Measurements from ENCODE around the gene ALX4.

Gene ALX4

GRCh38 chr11:44244639-44245310 is 65.2 kb downstream of the ALX4 start:
- H3K27ac ChIP-seq (ENCODE audit: insufficient read depth, low read depth, low read length, poor library complexity, severe bottlenecking), result no peak overlapping the region
- peaks cover 42% of the 10 kb centered on the region for H3K4me1 ChIP-seq (ENCODE audit: control insufficient read depth, insufficient read depth, low read length)
- WGBS, 2 experiments, result 95 to 97% methylated on average over 8 of the region's 8 CpGs
- no peak overlapping the region for H3K4me3 ChIP-seq (ENCODE audit: insufficient read depth, low read depth, low read length)
- no peaks in the 10 kb centered on the region for H3K27me3 ChIP-seq (ENCODE audit: control insufficient read depth, insufficient read depth, low read length, poor library complexity, severe bottlenecking)
- H3K9me3 ChIP-seq (ENCODE audit: control insufficient read depth, low read length), result no peaks in the 10 kb centered on the region
- no peaks in the 10 kb centered on the region for H3K36me3 ChIP-seq (ENCODE audit: control insufficient read depth, insufficient read depth, low read length)

- peaks cover 42% of the 10 kb centered on the region for H3K4me1 ChIP-seq (ENCODE audit: control insufficient read depth, insufficient read depth, low read length)
- 22 to 25% methylated on average over 6 of the region's 6 CpGs for WGBS, 2 experiments
- H3K4me3 ChIP-seq (ENCODE audit: insufficient read depth, low read depth, low read length), result no peak overlapping the region
- no peaks in the 10 kb centered on the region for H3K36me3 ChIP-seq (ENCODE audit: control insufficient read depth, insufficient read depth, low read length)
- H3K27ac ChIP-seq (ENCODE audit: insufficient read depth, low read depth, low read length, poor library complexity, severe bottlenecking), result peak overlapping the region; percentile 83
- no peaks in the 10 kb centered on the region for H3K27me3 ChIP-seq (ENCODE audit: control insufficient read depth, insufficient read depth, low read length, poor library complexity, severe bottlenecking)
- no peaks in the 10 kb centered on the region for H3K9me3 ChIP-seq (ENCODE audit: control insufficient read depth, low read length)
Measured at GRCh38 chr11:44243595-44244343, 66.2 kb downstream of the ALX4 start.

GRCh38 chr11:44243086-44243485 is 66.9 kb downstream of the ALX4 start:
- no peaks in the 10 kb centered on the region for H3K27me3 ChIP-seq (ENCODE audit: control insufficient read depth, insufficient read depth, low read length, poor library complexity, severe bottlenecking)
- no peak overlapping the region for H3K4me3 ChIP-seq (ENCODE audit: insufficient read depth, low read depth, low read length)
- no peaks in the 10 kb centered on the region for H3K36me3 ChIP-seq (ENCODE audit: control insufficient read depth, insufficient read depth, low read length)
- 49 to 57% methylated on average over 5 of the region's 5 CpGs for WGBS, 2 experiments
- no peaks in the 10 kb centered on the region for H3K9me3 ChIP-seq (ENCODE audit: control insufficient read depth, low read length)
- H3K27ac ChIP-seq (ENCODE audit: insufficient read depth, low read depth, low read length, poor library complexity, severe bottlenecking), result peak overlapping the region; percentile 20
- H3K4me1 ChIP-seq (ENCODE audit: control insufficient read depth, insufficient read depth, low read length), result peaks cover 42% of the 10 kb centered on the region

GRCh38 chr11:44241851-44242250 is 68.1 kb downstream of the ALX4 start:
- no peaks in the 10 kb centered on the region for H3K27me3 ChIP-seq (ENCODE audit: control insufficient read depth, insufficient read depth, low read length, poor library complexity, severe bottlenecking)
- H3K27ac ChIP-seq (ENCODE audit: insufficient read depth, low read depth, low read length, poor library complexity, severe bottlenecking), result no peak overlapping the region
- WGBS, 2 experiments, result 93% methylated on average over 6 of the region's 6 CpGs
- H3K36me3 ChIP-seq (ENCODE audit: control insufficient read depth, insufficient read depth, low read length), result no peaks in the 10 kb centered on the region
- no peaks in the 10 kb centered on the region for H3K9me3 ChIP-seq (ENCODE audit: control insufficient read depth, low read length)
- H3K4me3 ChIP-seq (ENCODE audit: insufficient read depth, low read depth, low read length), result no peak overlapping the region
- peaks cover 42% of the 10 kb centered on the region for H3K4me1 ChIP-seq (ENCODE audit: control insufficient read depth, insufficient read depth, low read length)

- no peak overlapping the region for H3K27ac ChIP-seq (ENCODE audit: insufficient read depth, low read depth, low read length, poor library complexity, severe bottlenecking)
- H3K9me3 ChIP-seq (ENCODE audit: control insufficient read depth, low read length), result no peaks in the 10 kb centered on the region
- no peak overlapping the region for H3K4me3 ChIP-seq (ENCODE audit: insufficient read depth, low read depth, low read length)
- H3K27me3 ChIP-seq (ENCODE audit: control insufficient read depth, insufficient read depth, low read length, poor library complexity, severe bottlenecking), result no peaks in the 10 kb centered on the region
- H3K4me1 ChIP-seq (ENCODE audit: control insufficient read depth, insufficient read depth, low read length), result peaks cover 6% of the 10 kb centered on the region
- 85 to 86% methylated on average over 1 of the region's 1 CpG for WGBS, 2 experiments
- H3K36me3 ChIP-seq (ENCODE audit: control insufficient read depth, insufficient read depth, low read length), result peaks cover 2% of the 10 kb centered on the region
Measured at GRCh38 chr11:44237156-44237555, 72.8 kb downstream of the ALX4 start.

GRCh38 chr11:44236296-44236695 is 73.6 kb downstream of the ALX4 start:
- no peaks in the 10 kb centered on the region for H3K4me1 ChIP-seq (ENCODE audit: control insufficient read depth, insufficient read depth, low read length)
- peaks cover 2% of the 10 kb centered on the region for H3K36me3 ChIP-seq (ENCODE audit: control insufficient read depth, insufficient read depth, low read length)
- H3K27me3 ChIP-seq (ENCODE audit: control insufficient read depth, insufficient read depth, low read length, poor library complexity, severe bottlenecking), result no peaks in the 10 kb centered on the region
- no peak overlapping the region for H3K27ac ChIP-seq (ENCODE audit: insufficient read depth, low read depth, low read length, poor library complexity, severe bottlenecking)
- WGBS, 2 experiments, result 98 to 100% methylated on average over 2 of the region's 2 CpGs
- no peaks in the 10 kb centered on the region for H3K9me3 ChIP-seq (ENCODE audit: control insufficient read depth, low read length)
- H3K4me3 ChIP-seq (ENCODE audit: insufficient read depth, low read depth, low read length), result no peak overlapping the region

GRCh38 chr11:44235765-44236201 is 74.2 kb downstream of the ALX4 start:
- no peaks in the 10 kb centered on the region for H3K4me1 ChIP-seq (ENCODE audit: control insufficient read depth, insufficient read depth, low read length)
- 96 to 97% methylated on average over 8 of the region's 8 CpGs for WGBS, 2 experiments
- H3K36me3 ChIP-seq (ENCODE audit: control insufficient read depth, insufficient read depth, low read length), result peaks cover 2% of the 10 kb centered on the region

GRCh38 chr11:44229624-44230023 is 80.3 kb downstream of the ALX4 start:
- Histone ChIP-seq H3K4me3 (ENCODE audit: insufficient read depth, low read depth, low read length) (no peak overlapping the region), H3K27me3 (ENCODE audit: control insufficient read depth, insufficient read depth, low read length, poor library complexity, severe bottlenecking) (no peaks in the 10 kb centered on the region), H3K9me3 (ENCODE audit: control insufficient read depth, low read length) (no peaks in the 10 kb centered on the region), H3K4me1 (ENCODE audit: control insufficient read depth, insufficient read depth, low read length) (no peaks in the 10 kb centered on the region), H3K27ac (ENCODE audit: insufficient read depth, low read depth, low read length, poor library complexity, severe bottlenecking) (no peak overlapping the region), H3K36me3 (ENCODE audit: control insufficient read depth, insufficient read depth, low read length) (no peaks in the 10 kb centered on the region)
- 93 to 95% methylated on average over 2 to 3 of the region's 3 CpGs for WGBS, 2 experiments

More at GRCh38 chr11:44235765-44236201, 74.2 kb downstream of the ALX4 start:
- no peaks in the 10 kb centered on the region for H3K9me3 ChIP-seq (ENCODE audit: control insufficient read depth, low read length)
- no peak overlapping the region for H3K27ac ChIP-seq (ENCODE audit: insufficient read depth, low read depth, low read length, poor library complexity, severe bottlenecking)
- H3K4me3 ChIP-seq (ENCODE audit: insufficient read depth, low read depth, low read length), result no peak overlapping the region
- no peaks in the 10 kb centered on the region for H3K27me3 ChIP-seq (ENCODE audit: control insufficient read depth, insufficient read depth, low read length, poor library complexity, severe bottlenecking)

GRCh38 chr11:44229098-44229497 is 80.8 kb downstream of the ALX4 start:
- Histone ChIP-seq H3K9me3 (ENCODE audit: control insufficient read depth, low read length) (no peaks in the 10 kb centered on the region), H3K27ac (ENCODE audit: insufficient read depth, low read depth, low read length, poor library complexity, severe bottlenecking) (no peak overlapping the region), H3K4me3 (ENCODE audit: insufficient read depth, low read depth, low read length) (no peak overlapping the region), H3K36me3 (ENCODE audit: control insufficient read depth, insufficient read depth, low read length) (no peaks in the 10 kb centered on the region), H3K4me1 (ENCODE audit: control insufficient read depth, insufficient read depth, low read length) (no peaks in the 10 kb centered on the region), H3K27me3 (ENCODE audit: control insufficient read depth, insufficient read depth, low read length, poor library complexity, severe bottlenecking) (no peaks in the 10 kb centered on the region)
- 93 to 94% methylated on average over 4 of the region's 4 CpGs for WGBS, 2 experiments

GRCh38 chr11:44228379-44228778 is 81.6 kb downstream of the ALX4 start:
- no peak overlapping the region for H3K4me3 ChIP-seq (ENCODE audit: insufficient read depth, low read depth, low read length)
- no peaks in the 10 kb centered on the region for H3K4me1 ChIP-seq (ENCODE audit: control insufficient read depth, insufficient read depth, low read length)
- WGBS, 2 experiments, result 95% methylated on average over 6 of the region's 6 CpGs
- no peak overlapping the region for H3K27ac ChIP-seq (ENCODE audit: insufficient read depth, low read depth, low read length, poor library complexity, severe bottlenecking)
- H3K27me3 ChIP-seq (ENCODE audit: control insufficient read depth, insufficient read depth, low read length, poor library complexity, severe bottlenecking), result no peaks in the 10 kb centered on the region
- no peaks in the 10 kb centered on the region for H3K9me3 ChIP-seq (ENCODE audit: control insufficient read depth, low read length)
- no peaks in the 10 kb centered on the region for H3K36me3 ChIP-seq (ENCODE audit: control insufficient read depth, insufficient read depth, low read length)
